Brain microvascular endothelial cell (primary cell): ENCODE measurements around the gene RALGAPA1.
"Not testable (repeated sequence)": the region's sequence is repeated elsewhere in the genome, so short reads cannot be mapped to it uniquely, and the experiment has no call there.

ENCODE experiments used
- DNase-seq: peaks from one replicate; pipeline ENCODE4 v3.0.0-alpha.2; 2020
- H3K27ac ChIP-seq: fragments of 250-450 bp; sonication (Bioruptor Pico); 2 replicates; pipeline ENCODE4 v1.5.1; 2020; ENCODE audit warnings: mild to moderate bottlenecking, moderate library complexity
- H3K27me3 ChIP-seq: fragments of 250-450 bp; sonication (Bioruptor Pico); replicated peaks from 2 replicates; pipeline ENCODE4 v1.5.1; 2020; ENCODE audit warnings: mild to moderate bottlenecking
- H3K36me3 ChIP-seq: fragments of 250-450 bp; sonication (Bioruptor Pico); replicated peaks from 2 replicates; pipeline ENCODE4 v1.5.1; 2020; ENCODE audit warnings: mild to moderate bottlenecking
- H3K4me3 ChIP-seq: 2 replicates; pipeline ENCODE4 v1.5.1; 2011; ENCODE audit warnings: low read depth, mild to moderate bottlenecking, control low read depth, low read length, moderate library complexity
- in situ Hi-C: cut with HindIII; loops from 2 replicates; pipeline ENCODE4 v1.10.0; 2017; ENCODE audit warnings: low sequenced_read_pairs, low pct_ligation_motif_present
- TF ChIP-seq, protein P1 (sequence below): IDR thresholded peaks from 2 replicates; pipeline ENCODE4 v1.5.1; 2011; ENCODE audit warnings: low read depth, mild to moderate bottlenecking, moderate library complexity, low read length, control low read depth, inconsistent platforms; ENCODE audit errors: missing control alignments

The RALGAPA1 gene

DNA sequence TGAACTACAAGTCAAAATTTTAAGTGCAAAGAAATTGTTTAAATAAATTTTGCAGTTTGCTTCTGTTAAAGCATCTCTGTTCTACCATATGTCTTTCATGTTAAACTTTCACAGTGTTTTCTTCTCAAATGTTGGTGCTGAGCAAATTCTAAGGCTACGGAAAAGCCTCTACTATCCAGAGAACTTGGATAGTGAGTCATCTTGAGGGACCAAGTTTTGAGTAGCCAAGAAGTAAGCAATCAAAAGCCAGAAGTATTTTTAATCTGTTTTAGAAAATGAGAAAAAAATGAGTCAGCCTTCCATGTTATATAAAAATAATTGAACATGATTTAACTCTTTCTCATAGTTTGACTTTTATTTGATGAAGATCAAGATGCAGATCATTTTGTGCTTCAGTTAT lies 20.4 kb upstream of the RALGAPA1 start:
- DNase-seq: no peak
- TF ChIP-seq, protein P1, sequence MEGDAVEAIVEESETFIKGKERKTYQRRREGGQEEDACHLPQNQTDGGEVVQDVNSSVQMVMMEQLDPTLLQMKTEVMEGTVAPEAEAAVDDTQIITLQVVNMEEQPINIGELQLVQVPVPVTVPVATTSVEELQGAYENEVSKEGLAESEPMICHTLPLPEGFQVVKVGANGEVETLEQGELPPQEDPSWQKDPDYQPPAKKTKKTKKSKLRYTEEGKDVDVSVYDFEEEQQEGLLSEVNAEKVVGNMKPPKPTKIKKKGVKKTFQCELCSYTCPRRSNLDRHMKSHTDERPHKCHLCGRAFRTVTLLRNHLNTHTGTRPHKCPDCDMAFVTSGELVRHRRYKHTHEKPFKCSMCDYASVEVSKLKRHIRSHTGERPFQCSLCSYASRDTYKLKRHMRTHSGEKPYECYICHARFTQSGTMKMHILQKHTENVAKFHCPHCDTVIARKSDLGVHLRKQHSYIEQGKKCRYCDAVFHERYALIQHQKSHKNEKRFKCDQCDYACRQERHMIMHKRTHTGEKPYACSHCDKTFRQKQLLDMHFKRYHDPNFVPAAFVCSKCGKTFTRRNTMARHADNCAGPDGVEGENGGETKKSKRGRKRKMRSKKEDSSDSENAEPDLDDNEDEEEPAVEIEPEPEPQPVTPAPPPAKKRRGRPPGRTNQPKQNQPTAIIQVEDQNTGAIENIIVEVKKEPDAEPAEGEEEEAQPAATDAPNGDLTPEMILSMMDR: no peak
- in situ Hi-C loops: no loop called here
- Histone ChIP-seq H3K36me3 (no peaks in the 10 kb centered on the region), H3K4me3 (no peak overlapping the region), H3K27ac (no peak overlapping the region), H3K27me3 (no peaks in the 10 kb centered on the region)

DNA sequence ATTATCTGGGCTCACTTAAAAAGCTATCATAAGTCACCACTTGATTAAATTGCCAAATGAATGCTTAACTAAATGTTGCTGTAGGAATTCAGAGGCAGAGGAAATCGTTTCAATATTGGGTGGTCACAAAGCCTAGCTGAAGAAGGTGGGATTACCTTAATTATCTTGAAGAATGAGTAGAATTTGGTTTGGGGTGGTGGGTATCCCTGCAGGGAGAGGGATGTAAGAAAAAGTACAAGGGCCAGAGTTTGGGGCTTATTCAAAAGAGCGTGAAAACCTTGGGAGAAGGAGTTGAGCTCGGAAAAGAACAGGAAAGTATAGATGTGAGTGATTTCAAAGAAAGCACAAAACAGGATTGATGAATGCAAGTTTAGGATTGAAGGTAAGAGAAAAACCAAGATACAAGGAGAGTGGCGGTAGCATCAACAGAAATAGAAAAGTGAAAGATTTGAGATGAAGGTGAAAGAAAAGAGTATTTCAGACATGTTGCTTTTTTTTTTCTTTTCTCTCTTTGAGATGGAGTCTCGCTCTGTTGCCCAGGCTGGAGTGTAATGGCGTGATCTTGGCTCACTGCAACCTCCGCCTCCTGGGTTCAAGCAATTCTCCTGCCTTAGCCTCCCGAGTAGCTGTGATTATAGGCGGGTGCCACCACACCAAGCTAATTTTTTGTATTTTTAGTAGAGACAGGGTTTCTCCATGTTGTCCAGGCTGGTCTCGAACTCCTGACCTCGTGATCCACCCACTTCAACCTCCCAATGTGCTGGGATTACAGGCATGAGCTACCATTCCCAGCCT lies 18.8 kb upstream of the RALGAPA1 start:
- TF ChIP-seq, protein P1: no peak
- no peak overlapping the region for H3K4me3 ChIP-seq
- in situ Hi-C loops: no loop called here
- H3K36me3 ChIP-seq: no peaks in the 10 kb centered on the region
- DNase-seq: no peak
- H3K27ac ChIP-seq: no peak overlapping the region
- no peaks in the 10 kb centered on the region for H3K27me3 ChIP-seq

DNA sequence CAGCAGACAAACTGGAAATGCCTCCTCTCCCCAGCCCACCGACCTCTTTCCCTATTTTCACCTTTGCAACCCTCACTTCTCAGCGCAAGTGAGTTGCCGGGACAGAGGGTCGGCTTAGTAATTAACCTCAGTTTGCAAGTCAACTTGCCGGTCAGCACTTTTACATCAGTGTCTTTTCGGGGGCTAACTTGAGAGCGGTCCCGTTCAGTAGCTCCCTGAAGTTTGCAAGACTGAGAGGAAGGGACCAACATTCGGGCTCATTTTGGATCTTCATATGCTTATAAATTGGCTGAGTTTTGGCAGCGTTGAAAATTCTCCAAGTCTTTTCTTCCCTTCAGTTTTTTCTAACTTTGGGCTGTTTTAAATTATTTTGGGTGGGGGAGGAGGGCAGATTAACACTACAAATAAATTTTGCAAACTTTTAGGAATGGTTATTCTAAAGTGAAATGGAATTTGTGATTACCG lies 17.9 kb upstream of the RALGAPA1 start:
- H3K4me3 ChIP-seq: peak overlapping the region; percentile 78
- TF ChIP-seq, protein P1: no peak
- in situ Hi-C loops: no loop called here
- H3K27ac ChIP-seq: no peak overlapping the region
- no peaks in the 10 kb centered on the region for H3K27me3 ChIP-seq
- DNase-seq: no peak
- H3K36me3 ChIP-seq: no peaks in the 10 kb centered on the region

DNA sequence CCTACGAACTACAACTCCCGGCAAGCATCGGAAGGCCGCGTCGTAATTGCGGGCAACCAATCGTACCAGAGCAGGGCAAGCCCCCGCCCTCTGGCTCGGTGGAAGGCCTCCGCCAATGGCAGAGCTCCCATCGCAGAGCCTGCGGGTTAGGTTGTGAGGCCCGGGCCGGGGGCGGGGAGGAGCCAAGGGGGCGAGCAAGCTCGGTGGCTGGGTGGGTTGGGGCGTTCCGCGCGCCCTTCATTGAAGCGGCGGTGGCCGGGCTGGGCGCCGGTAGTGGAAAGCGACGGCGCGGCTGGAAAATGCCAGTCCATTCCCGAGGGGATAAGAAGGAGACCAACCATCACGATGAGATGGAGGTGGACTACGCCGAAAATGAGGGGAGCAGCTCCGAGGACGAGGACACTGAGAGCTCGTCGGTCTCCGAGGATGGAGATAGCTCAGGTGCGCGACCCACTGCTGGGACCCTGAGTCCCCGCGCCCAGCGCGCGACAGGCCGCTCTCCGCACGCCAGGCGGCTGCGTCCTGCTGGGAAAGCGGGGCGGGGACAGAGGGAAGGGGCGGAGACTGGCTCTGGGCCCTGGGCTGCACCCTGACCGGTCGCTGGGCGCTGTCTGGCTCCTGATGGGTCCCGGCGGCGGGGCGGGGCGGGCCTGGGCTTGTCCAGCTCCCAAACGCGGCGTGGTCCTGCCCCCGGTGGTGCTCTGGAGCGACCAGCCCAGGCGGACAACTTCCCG lies 17.3 kb upstream of the RALGAPA1 start, which contains the start of gene BRMS1L:
Gene BRMS1L (plus strand): TSS at position 121 of the 734 bp plus-strand sequence. CDS start 179 bp downstream, at position 300.
- Histone ChIP-seq H3K4me3 (peak within 1 kb of the TSS; percentile 78), H3K36me3 (no peaks in the 10 kb centered on the region), H3K27me3 (no peaks in the 10 kb centered on the region), H3K27ac (peak within 1 kb of the TSS; percentile 94)
- peak; percentile 99 for DNase-seq
- TF ChIP-seq, protein P1: no peak
- in situ Hi-C loops: no loop called here

DNA sequence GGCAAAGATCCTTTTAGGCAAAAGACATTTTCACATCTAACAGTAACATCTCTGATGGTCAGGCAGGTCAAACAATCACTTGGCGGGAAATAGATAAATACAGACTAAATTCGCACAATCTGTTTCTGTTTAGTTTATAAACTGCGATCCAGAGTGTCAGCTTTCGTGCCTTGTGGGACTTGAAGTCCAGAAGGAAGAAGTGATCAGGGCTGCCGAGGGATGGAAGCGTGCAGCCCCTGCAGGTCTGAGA lies 16.8 kb upstream of the RALGAPA1 start:
- Histone ChIP-seq H3K27ac (peak overlapping the region; percentile 31), H3K27me3 (no peaks in the 10 kb centered on the region), H3K36me3 (no peaks in the 10 kb centered on the region), H3K4me3 (peak overlapping the region; percentile 78)
- no peak for DNase-seq
- in situ Hi-C loops: no loop called here
- TF ChIP-seq, protein P1: no peak

DNA sequence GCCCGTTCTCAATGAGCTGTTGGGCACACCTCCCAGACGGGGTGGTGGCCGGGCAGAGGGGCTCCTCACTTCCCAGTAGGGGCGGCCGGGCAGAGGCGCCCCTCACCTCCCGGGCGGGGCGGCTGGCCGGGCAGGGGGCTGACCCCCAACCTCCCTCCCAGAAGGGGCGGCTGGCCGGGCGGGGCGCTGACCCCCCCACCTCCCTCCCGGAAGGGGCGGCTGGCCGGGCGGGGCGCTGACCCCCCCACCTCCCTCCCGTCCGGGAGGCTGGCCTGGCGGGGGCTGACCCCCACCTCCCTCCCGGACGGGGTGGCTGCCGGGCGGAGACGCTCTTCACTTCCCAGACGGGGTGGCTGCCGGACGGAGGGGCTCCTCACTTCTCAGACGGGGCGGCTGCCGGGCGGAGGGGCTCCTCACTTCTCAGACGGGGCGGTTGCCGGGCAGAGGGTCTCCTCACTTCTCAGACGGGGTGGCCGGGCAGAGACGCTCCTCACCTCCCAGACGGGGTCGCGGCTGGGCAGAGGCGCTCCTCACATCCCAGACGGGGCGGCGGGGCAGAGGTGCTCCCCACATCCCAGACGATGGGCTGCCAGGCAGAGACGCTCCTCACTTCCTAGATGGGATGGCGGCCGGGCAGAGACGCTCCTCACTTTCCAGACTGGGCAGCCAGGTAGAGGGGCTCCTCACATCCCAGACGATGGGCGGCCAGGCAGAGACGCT lies 15.5 kb upstream of the RALGAPA1 start:
- H3K4me3 ChIP-seq, H3K36me3 ChIP-seq, DNase-seq, H3K27me3 ChIP-seq, H3K27ac ChIP-seq, in situ Hi-C loops: not testable (repeated sequence)
